Neural cell (in vitro differentiated cells): Measurements from ENCODE around the gene SH3BP4. TPM values are rescaled to one million over a fixed set of nuclear protein-coding genes. Genes with fewer than 3 reads are reported as not detected.

Source experiments
- H2AFZ ChIP-seq: fragments of 200-600, 300-800 bp; sonication (generic), shearing (Covaris generic); 2 replicates; pipeline ENCODE4 v1.6.0; 2014; ENCODE audit warnings: low read depth, mild to moderate bottlenecking, antibody characterized with exemption, low read length, moderate library complexity
- H3F3A ChIP-seq: fragments of 200-600 bp; shearing (Covaris generic); 2 replicates; pipeline ENCODE4 v1.6.1; 2016; ENCODE audit warnings: mild to moderate bottlenecking, moderate library complexity, mixed read lengths, antibody characterized with exemption, low read length; ENCODE audit not compliant: insufficient read depth, poor library complexity, severe bottlenecking
- H3K27ac ChIP-seq: fragments of 200-600, 300-800 bp; sonication (generic), shearing (Covaris generic); 2 replicates; pipeline ENCODE4 v1.5.1; 2014; ENCODE audit warnings: mild to moderate bottlenecking, low read length, moderate library complexity
- H3K27me3 ChIP-seq: fragments of 300-800, 200-600 bp; sonication (generic), shearing (Covaris generic); 2 replicates; pipeline ENCODE4 v1.6.0; 2014; ENCODE audit warnings: mild to moderate bottlenecking, low read depth, low read length, moderate library complexity; ENCODE audit not compliant: insufficient read depth
- H3K36me3 ChIP-seq: fragments of 300-800, 200-600 bp; sonication (generic), shearing (Covaris generic); 2 replicates; pipeline ENCODE4 v1.5.1; 2014; ENCODE audit warnings: mild to moderate bottlenecking, antibody characterized with exemption, low read length, moderate library complexity; ENCODE audit not compliant: insufficient read depth
- H3K4me2 ChIP-seq: fragments of 300-800, 200-600 bp; sonication (generic), shearing (Covaris generic); 2 replicates; pipeline ENCODE4 v1.6.0; 2014; ENCODE audit warnings: mild to moderate bottlenecking, low read length
- H3K4me3 ChIP-seq: fragments of 300-800, 200-600 bp; sonication (generic), shearing (Covaris generic); 2 replicates; pipeline ENCODE4 v1.5.1; 2014; ENCODE audit warnings: mild to moderate bottlenecking, low read length, moderate library complexity
- H3K79me2 ChIP-seq: fragments of 200-600 bp; shearing (Covaris generic); replicated peaks from 2 replicates; pipeline ENCODE4 v1.6.0; 2014; ENCODE audit warnings: mild to moderate bottlenecking, low read length, moderate library complexity; ENCODE audit not compliant: insufficient read depth
- H3K9ac ChIP-seq: fragments of 300-800, 200-600 bp; sonication (generic), shearing (Covaris generic); 2 replicates; pipeline ENCODE4 v1.6.1; 2016; ENCODE audit warnings: mild to moderate bottlenecking, low read length, mixed read lengths
- H3K9me2 ChIP-seq: fragments of 200-600 bp; shearing (Covaris generic); 2 replicates; pipeline ENCODE4 v1.6.1; 2016; ENCODE audit warnings: mild to moderate bottlenecking, low read length, mixed read lengths; ENCODE audit not compliant: insufficient read depth
- H3K9me3 ChIP-seq: fragments of 200-600, 300-800 bp; sonication (generic), shearing (Covaris generic); 2 replicates; pipeline ENCODE4 v1.6.1; 2016; ENCODE audit warnings: mild to moderate bottlenecking, mixed run types, low read length, moderate library complexity, mixed read lengths
- H4K20me1 ChIP-seq: fragments of 200-600 bp; shearing (Covaris generic); 2 replicates; pipeline ENCODE4 v1.6.1; 2016; ENCODE audit warnings: mild to moderate bottlenecking, mixed run types; ENCODE audit not compliant: insufficient read depth
- EP300 ChIP-seq: fragments of 450-650 bp; conservative IDR thresholded peaks from 2 replicates; pipeline ENCODE4 v1.6.1; 2014; ENCODE audit warnings: antibody characterized with exemption, mild to moderate bottlenecking, moderate library complexity; ENCODE audit not compliant: poor library complexity, severe bottlenecking
- EZH2 ChIP-seq: fragments of 200-600, 300-800 bp; shearing (Covaris generic), sonication (generic); IDR thresholded peaks from 2 replicates; pipeline ENCODE4 v1.6.1; 2014; ENCODE audit warnings: antibody characterized with exemption, low read length, borderline replicate concordance, mild to moderate bottlenecking; ENCODE audit not compliant: insufficient read depth, poor library complexity, severe bottlenecking
- MXI1 ChIP-seq: fragments of 450-650 bp; conservative IDR thresholded peaks from 2 replicates; pipeline ENCODE4 v1.6.1; 2014; ENCODE audit warnings: antibody characterized with exemption, mild to moderate bottlenecking; ENCODE audit not compliant: poor library complexity, severe bottlenecking
- POLR2AphosphoS5 ChIP-seq: IDR thresholded peaks from 2 replicates; pipeline ENCODE4 v1.6.1; 2012
- RAD21 ChIP-seq: fragments of 450-650 bp; conservative IDR thresholded peaks from 2 replicates; pipeline ENCODE4 v1.6.1; 2014; ENCODE audit warnings: antibody characterized with exemption, mild to moderate bottlenecking, moderate library complexity
- SMC3 ChIP-seq: fragments of 450-650 bp; conservative IDR thresholded peaks from 2 replicates; pipeline ENCODE4 v1.6.1; 2014; ENCODE audit warnings: antibody characterized with exemption, mild to moderate bottlenecking, moderate library complexity; ENCODE audit not compliant: poor library complexity
- TAF1 ChIP-seq: IDR thresholded peaks from 2 replicates; pipeline ENCODE4 v1.6.1; 2012; ENCODE audit warnings: low read depth
- polyA plus RNA-seq: library from polyadenylated mRNA; depleted of rRNA; stranded (reverse); fragments of >200 nt; gene quantifications from 2 replicates; pipeline ENCODE4 v1.2.3, GENCODE V29; 2014
- TF ChIP-seq, protein P1 (sequence below): fragments of 450-650 bp; IDR thresholded peaks from 2 replicates; pipeline ENCODE4 v1.5.1; 2014; ENCODE audit warnings: antibody characterized with exemption, mild to moderate bottlenecking, moderate library complexity; ENCODE audit not compliant: poor library complexity, severe bottlenecking
- TF ChIP-seq, protein P2 (sequence below): IDR thresholded peaks from 2 replicates; pipeline ENCODE4 v1.6.1; 2012; ENCODE audit warnings: borderline replicate concordance

SH3BP4 gene
- polyA plus RNA-seq, 1 donor from 2014 or later, result 3.3 TPM

- H3K4me2 ChIP-seq, result no peak overlapping the region
- H3K9ac ChIP-seq, result no peak overlapping the region
- TF ChIP-seq SMC3, result no peak
- no peak for TF ChIP-seq EZH2
- no peak for TF ChIP-seq RAD21
- TF ChIP-seq POLR2AphosphoS5, result no peak
- TF ChIP-seq EP300, result no peak
- no peak for TF ChIP-seq MXI1
- TF ChIP-seq, protein P1, sequence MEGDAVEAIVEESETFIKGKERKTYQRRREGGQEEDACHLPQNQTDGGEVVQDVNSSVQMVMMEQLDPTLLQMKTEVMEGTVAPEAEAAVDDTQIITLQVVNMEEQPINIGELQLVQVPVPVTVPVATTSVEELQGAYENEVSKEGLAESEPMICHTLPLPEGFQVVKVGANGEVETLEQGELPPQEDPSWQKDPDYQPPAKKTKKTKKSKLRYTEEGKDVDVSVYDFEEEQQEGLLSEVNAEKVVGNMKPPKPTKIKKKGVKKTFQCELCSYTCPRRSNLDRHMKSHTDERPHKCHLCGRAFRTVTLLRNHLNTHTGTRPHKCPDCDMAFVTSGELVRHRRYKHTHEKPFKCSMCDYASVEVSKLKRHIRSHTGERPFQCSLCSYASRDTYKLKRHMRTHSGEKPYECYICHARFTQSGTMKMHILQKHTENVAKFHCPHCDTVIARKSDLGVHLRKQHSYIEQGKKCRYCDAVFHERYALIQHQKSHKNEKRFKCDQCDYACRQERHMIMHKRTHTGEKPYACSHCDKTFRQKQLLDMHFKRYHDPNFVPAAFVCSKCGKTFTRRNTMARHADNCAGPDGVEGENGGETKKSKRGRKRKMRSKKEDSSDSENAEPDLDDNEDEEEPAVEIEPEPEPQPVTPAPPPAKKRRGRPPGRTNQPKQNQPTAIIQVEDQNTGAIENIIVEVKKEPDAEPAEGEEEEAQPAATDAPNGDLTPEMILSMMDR, result no peak
- no peak for TF ChIP-seq TAF1
- TF ChIP-seq, protein P2, sequence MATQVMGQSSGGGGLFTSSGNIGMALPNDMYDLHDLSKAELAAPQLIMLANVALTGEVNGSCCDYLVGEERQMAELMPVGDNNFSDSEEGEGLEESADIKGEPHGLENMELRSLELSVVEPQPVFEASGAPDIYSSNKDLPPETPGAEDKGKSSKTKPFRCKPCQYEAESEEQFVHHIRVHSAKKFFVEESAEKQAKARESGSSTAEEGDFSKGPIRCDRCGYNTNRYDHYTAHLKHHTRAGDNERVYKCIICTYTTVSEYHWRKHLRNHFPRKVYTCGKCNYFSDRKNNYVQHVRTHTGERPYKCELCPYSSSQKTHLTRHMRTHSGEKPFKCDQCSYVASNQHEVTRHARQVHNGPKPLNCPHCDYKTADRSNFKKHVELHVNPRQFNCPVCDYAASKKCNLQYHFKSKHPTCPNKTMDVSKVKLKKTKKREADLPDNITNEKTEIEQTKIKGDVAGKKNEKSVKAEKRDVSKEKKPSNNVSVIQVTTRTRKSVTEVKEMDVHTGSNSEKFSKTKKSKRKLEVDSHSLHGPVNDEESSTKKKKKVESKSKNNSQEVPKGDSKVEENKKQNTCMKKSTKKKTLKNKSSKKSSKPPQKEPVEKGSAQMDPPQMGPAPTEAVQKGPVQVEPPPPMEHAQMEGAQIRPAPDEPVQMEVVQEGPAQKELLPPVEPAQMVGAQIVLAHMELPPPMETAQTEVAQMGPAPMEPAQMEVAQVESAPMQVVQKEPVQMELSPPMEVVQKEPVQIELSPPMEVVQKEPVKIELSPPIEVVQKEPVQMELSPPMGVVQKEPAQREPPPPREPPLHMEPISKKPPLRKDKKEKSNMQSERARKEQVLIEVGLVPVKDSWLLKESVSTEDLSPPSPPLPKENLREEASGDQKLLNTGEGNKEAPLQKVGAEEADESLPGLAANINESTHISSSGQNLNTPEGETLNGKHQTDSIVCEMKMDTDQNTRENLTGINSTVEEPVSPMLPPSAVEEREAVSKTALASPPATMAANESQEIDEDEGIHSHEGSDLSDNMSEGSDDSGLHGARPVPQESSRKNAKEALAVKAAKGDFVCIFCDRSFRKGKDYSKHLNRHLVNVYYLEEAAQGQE, result no peak
- no peaks in the 10 kb centered on the region for H3K36me3 ChIP-seq
- no peaks in the 10 kb centered on the region for H4K20me1 ChIP-seq
- no peak overlapping the region for H3K27ac ChIP-seq
- no peaks in the 10 kb centered on the region for H3K27me3 ChIP-seq
- no peak overlapping the region for H2AFZ ChIP-seq
- no peaks in the 10 kb centered on the region for H3F3A ChIP-seq
- peaks cover 68% of the 10 kb centered on the region for H3K79me2 ChIP-seq
- no peaks in the 10 kb centered on the region for H3K9me3 ChIP-seq
- H3K4me3 ChIP-seq, result no peak overlapping the region
- no peaks in the 10 kb centered on the region for H3K9me2 ChIP-seq
Measured at GRCh38 chr2:234963773-234964615, 12.2 kb downstream of the SH3BP4 start.

GRCh38 chr2:234964631-234965461, 13.0 kb downstream of the SH3BP4 start:
- no peaks in the 10 kb centered on the region for H3K9me2 ChIP-seq
- no peaks in the 10 kb centered on the region for H3K9me3 ChIP-seq
- H3K79me2 ChIP-seq, result peaks cover 63% of the 10 kb centered on the region
- H4K20me1 ChIP-seq, result no peaks in the 10 kb centered on the region
- H3F3A ChIP-seq, result no peaks in the 10 kb centered on the region
- H3K27ac ChIP-seq, result no peak overlapping the region
- H3K4me3 ChIP-seq, result no peak overlapping the region
- H3K9ac ChIP-seq, result no peak overlapping the region
- H3K27me3 ChIP-seq, result no peaks in the 10 kb centered on the region
- TF ChIP-seq EP300 (no peak), POLR2AphosphoS5 (no peak), RAD21 (no peak), SMC3 (no peak)
- H3K36me3 ChIP-seq, result no peaks in the 10 kb centered on the region
- no peak overlapping the region for H2AFZ ChIP-seq
- H3K4me2 ChIP-seq, result no peak overlapping the region
